Activated CD8-positive, alpha-beta T cell treated with anti-CD3 and anti-CD28 coated beads, Interleukin-2, amount 10 ng/mL, durations not matched to agents 7 days and 5 days (primary cell): Measurements from ENCODE around the gene PBX4. TPM values are rescaled to one million over a fixed set of nuclear protein-coding genes. Genes with fewer than 3 reads are reported as not detected.
A peak's percentile ranks its signal among the peaks of the same experiment; 100 is the strongest.

ENCODE experiments used
- ATAC-seq: fragments of 150-1000 bp; cut with Tn5 transposase; one replicate; pipeline ENCODE4 v1.10.0; 2021; ENCODE audit warnings: moderate library complexity
- CTCF ChIA-PET: fragments of 350-600 bp; sonication (Branson Sonifier 250); formaldehyde crosslinking; loops from one replicate; lab custom pipeline; 2021; ENCODE audit warnings: antibody characterized with exemption; lab: Charles Lee
- POLR2A ChIA-PET: fragments of 350-600 bp; sonication (Branson Sonifier 250); formaldehyde crosslinking; loops from one replicate; lab custom pipeline; 2021; ENCODE audit warnings: antibody characterized with exemption; lab: Charles Lee
- DNase-seq: peaks from one replicate; pipeline ENCODE4 v3.0.0-alpha.2; 2020
- H3K27ac Mint-ChIP-seq: one replicate; pipeline ENCODE4 v1.8.0; 2021; ENCODE audit warnings: mild to moderate bottlenecking, mixed read lengths
- H3K27me3 Mint-ChIP-seq: one replicate; pipeline ENCODE4 v1.8.0; 2021; ENCODE audit warnings: low read depth, mixed read lengths
- H3K36me3 Mint-ChIP-seq: one replicate; pipeline ENCODE4 v1.8.0; 2021; ENCODE audit warnings: low read depth, mixed read lengths
- H3K4me1 Mint-ChIP-seq: one replicate; pipeline ENCODE4 v1.8.0; 2021; ENCODE audit warnings: low read depth, mixed read lengths
- H3K4me3 Mint-ChIP-seq: one replicate; pipeline ENCODE4 v1.8.0; 2021; ENCODE audit warnings: mild to moderate bottlenecking, mixed read lengths
- H3K9me3 Mint-ChIP-seq: one replicate; pipeline ENCODE4 v1.8.0; 2022; ENCODE audit warnings: mixed read lengths; ENCODE audit not compliant: insufficient read depth
- total RNA-seq, 2 experiments: library from RNA; stranded (reverse); gene quantifications; one replicate each; pipeline ENCODE4 v1.2.3, GENCODE V29; 2021

Gene PBX4
- total RNA-seq, 2 experiments from 2014 or later, result 33.8 to 34.1 TPM

- ATAC-seq, result no peak
- Mint-ChIP-seq H3K36me3 (peaks cover 50% of the 10 kb centered on the region), H3K4me1 (peaks cover 5% of the 10 kb centered on the region), H3K27ac (peak overlapping the region; percentile 71), H3K27me3 (no peaks in the 10 kb centered on the region), H3K4me3 (no peak overlapping the region), H3K9me3 (no peaks in the 10 kb centered on the region)
- ChIA-PET POLR2A (interaction anchor here (0.7 kb wide), 1 partner anchor 77 kb away, joined by 3 read pairs; no protein-coding TSS in a partner anchor), CTCF (interaction anchor here (2.4 kb wide), 1 partner anchor 13 kb away, joined by 13 read pairs; no protein-coding TSS in a partner anchor)
- no peak for DNase-seq
These were observed 51.1 kb downstream of the PBX4 start for GRCh38 chr19:19567391-19567790.

- Mint-ChIP-seq H3K4me3 (no peak overlapping the region), H3K36me3 (peaks cover 61% of the 10 kb centered on the region), H3K9me3 (no peaks in the 10 kb centered on the region), H3K27ac (no peak overlapping the region), H3K27me3 (no peaks in the 10 kb centered on the region), H3K4me1 (peaks cover 10% of the 10 kb centered on the region)
- no peak for DNase-seq
- no peak for ATAC-seq
- ChIA-PET POLR2A (no interaction called here), CTCF (interaction anchor here (1.0 kb wide), 1 partner anchor 13 kb away, joined by 3 read pairs; no protein-coding TSS in a partner anchor)
These were observed 52.2 kb downstream of the PBX4 start for GRCh38 chr19:19566306-19566705.

GRCh38 chr19:19563348-19563848 is 55.1 kb downstream of the PBX4 start:
- Mint-ChIP-seq H3K4me3 (no peak overlapping the region), H3K27ac (no peak overlapping the region), H3K27me3 (no peaks in the 10 kb centered on the region), H3K4me1 (peaks cover 22% of the 10 kb centered on the region), H3K36me3 (peaks cover 54% of the 10 kb centered on the region), H3K9me3 (no peaks in the 10 kb centered on the region)
- no peak for DNase-seq
- ChIA-PET CTCF (no interaction called here), POLR2A (no interaction called here)
- no peak for ATAC-seq

GRCh38 chr19:19562665-19563347 is 55.7 kb downstream of the PBX4 start:
- Mint-ChIP-seq H3K36me3 (peaks cover 53% of the 10 kb centered on the region), H3K27me3 (no peaks in the 10 kb centered on the region), H3K9me3 (no peaks in the 10 kb centered on the region), H3K4me3 (no peak overlapping the region), H3K4me1 (peaks cover 22% of the 10 kb centered on the region), H3K27ac (peak overlapping the region; percentile 43)
- CTCF ChIA-PET, result interaction anchor here (1.2 kb wide), 1 partner anchor 10 kb away, joined by 3 read pairs; no protein-coding TSS in a partner anchor
- ATAC-seq, result peak; percentile 51
- POLR2A ChIA-PET, result interaction anchor here (0.8 kb wide), 1 partner anchor 54 kb away, joined by 3 read pairs; no protein-coding TSS in a partner anchor
- peak; percentile 42 for DNase-seq

- Mint-ChIP-seq H3K27me3 (no peaks in the 10 kb centered on the region), H3K27ac (peak overlapping the region; percentile 43), H3K4me1 (peaks cover 22% of the 10 kb centered on the region), H3K36me3 (peaks cover 49% of the 10 kb centered on the region), H3K4me3 (no peak overlapping the region), H3K9me3 (no peaks in the 10 kb centered on the region)
- DNase-seq, result no peak
- ChIA-PET POLR2A (interaction anchor here (0.8 kb wide), 1 partner anchor 55 kb away, joined by 3 read pairs; no protein-coding TSS in a partner anchor), CTCF (interaction anchor here (1.2 kb wide), 1 partner anchor 9 kb away, joined by 3 read pairs; no protein-coding TSS in a partner anchor)
- no peak for ATAC-seq
These were observed 56.4 kb downstream of the PBX4 start for GRCh38 chr19:19561946-19562664.

GRCh38 chr19:19559931-19560330 is 58.6 kb downstream of the PBX4 start:
- Mint-ChIP-seq H3K4me1 (peaks cover 22% of the 10 kb centered on the region), H3K27ac (peak overlapping the region; percentile 49), H3K36me3 (peaks cover 37% of the 10 kb centered on the region), H3K4me3 (no peak overlapping the region), H3K27me3 (no peaks in the 10 kb centered on the region), H3K9me3 (no peaks in the 10 kb centered on the region)
- POLR2A ChIA-PET, result interaction anchor here (1.1 kb wide), 1 partner anchor 66 kb away, joined by 3 read pairs; no protein-coding TSS in a partner anchor
- CTCF ChIA-PET, result interaction anchor here (1.4 to 1.8 kb wide), 2 partner anchors 8 to 27 kb away, joined by 4 to 6 read pairs; no protein-coding TSS in a partner anchor
- no peak for DNase-seq
- no peak for ATAC-seq

GRCh38 chr19:19558636-19559035 is 59.9 kb downstream of the PBX4 start:
- H3K9me3 Mint-ChIP-seq, result no peaks in the 10 kb centered on the region
- H3K36me3 Mint-ChIP-seq, result peaks cover 29% of the 10 kb centered on the region
- ChIA-PET POLR2A (interaction anchor here (0.7 kb wide), 2 partner anchors 67 to 84 kb away, joined by 3 to 4 read pairs; no protein-coding TSS in a partner anchor), CTCF (interaction anchor here (1.1 kb wide), 2 partner anchors 48 to 85 kb away, joined by 3 read pairs; partner anchors contain the start of gene GMIP)
- H3K4me3 Mint-ChIP-seq, result no peak overlapping the region
- DNase-seq, result no peak
- ATAC-seq, result no peak
- no peak overlapping the region for H3K27ac Mint-ChIP-seq
- H3K4me1 Mint-ChIP-seq, result peaks cover 29% of the 10 kb centered on the region
- H3K27me3 Mint-ChIP-seq, result no peaks in the 10 kb centered on the region

- no peaks in the 10 kb centered on the region for H3K9me3 Mint-ChIP-seq
- no peak for ATAC-seq
- DNase-seq, result no peak
- ChIA-PET POLR2A (interaction anchor here (0.7 kb wide), 2 partner anchors 68 to 84 kb away, joined by 3 to 4 read pairs; no protein-coding TSS in a partner anchor), CTCF (interaction anchor here (1.1 kb wide), 2 partner anchors 48 to 86 kb away, joined by 3 read pairs; partner anchors contain the start of gene GMIP)
- H3K27ac Mint-ChIP-seq, result no peak overlapping the region
- peaks cover 29% of the 10 kb centered on the region for H3K36me3 Mint-ChIP-seq
- peaks cover 28% of the 10 kb centered on the region for H3K4me1 Mint-ChIP-seq
- no peaks in the 10 kb centered on the region for H3K27me3 Mint-ChIP-seq
- no peak overlapping the region for H3K4me3 Mint-ChIP-seq
These were observed 60.4 kb downstream of the PBX4 start for GRCh38 chr19:19558055-19558454.

- Mint-ChIP-seq H3K4me3 (no peak overlapping the region), H3K27me3 (no peaks in the 10 kb centered on the region), H3K36me3 (peaks cover 5% of the 10 kb centered on the region), H3K4me1 (peaks cover 13% of the 10 kb centered on the region), H3K9me3 (peaks cover 4% of the 10 kb centered on the region), H3K27ac (no peak overlapping the region)
- ChIA-PET CTCF (interaction anchor here (0.8 to 3.3 kb wide), 25 partner anchors 10 to 347 kb away, joined by 3 to 27 read pairs (median 5); partner anchors contain the start of genes CILP2, GMIP, LPAR2 and NDUFA13), POLR2A (interaction anchor here (1.0 kb wide), 1 partner anchor 58 kb away, joined by 3 read pairs; no protein-coding TSS in a partner anchor)
- ATAC-seq (peak; percentile 61), DNase-seq (peak; percentile 70)
These were observed 64.1 kb downstream of the PBX4 start for GRCh38 chr19:19554074-19555023.

GRCh38 chr19:19553670-19554069 is 64.8 kb downstream of the PBX4 start:
- CTCF ChIA-PET, result interaction anchor here (0.9 to 3.3 kb wide), 18 partner anchors 10 to 348 kb away, joined by 3 to 27 read pairs (median 5); partner anchors contain the start of genes GMIP, LPAR2, NDUFA13 and TSSK6
- peaks cover 3% of the 10 kb centered on the region for H3K27me3 Mint-ChIP-seq
- H3K4me1 Mint-ChIP-seq, result peaks cover 8% of the 10 kb centered on the region
- H3K36me3 Mint-ChIP-seq, result no peaks in the 10 kb centered on the region
- H3K9me3 Mint-ChIP-seq, result peaks cover 4% of the 10 kb centered on the region
- H3K4me3 Mint-ChIP-seq, result no peak overlapping the region
- no peak overlapping the region for H3K27ac Mint-ChIP-seq
- POLR2A ChIA-PET, result no interaction called here
- ATAC-seq, result no peak
- no peak for DNase-seq
